Endodermal cell (in vitro differentiated cells): ENCODE results near the gene DCAKD. TPM values are rescaled to one million over a fixed set of nuclear protein-coding genes. Genes with fewer than 3 reads are reported as not detected.

Source experiments
- DNase-seq: peaks from one replicate; pipeline ENCODE4 v3.0.0-alpha.2; 2017
- H3K27ac ChIP-seq: 2 replicates; pipeline ENCODE4 v1.5.1; 2013; ENCODE audit warnings: mild to moderate bottlenecking, low read depth, low read length, moderate library complexity
- H3K27me3 ChIP-seq: 2 replicates; pipeline ENCODE4 v1.6.1; 2013; ENCODE audit warnings: mild to moderate bottlenecking, low read length, moderate library complexity; ENCODE audit not compliant: insufficient read depth, control insufficient read depth, poor library complexity, severe bottlenecking
- H3K36me3 ChIP-seq: 2 replicates; pipeline ENCODE4 v1.7.0; 2013; ENCODE audit warnings: mild to moderate bottlenecking, low read length, moderate library complexity; ENCODE audit not compliant: control insufficient read depth, insufficient read depth
- H3K4me1 ChIP-seq: one replicate; pipeline ENCODE4 v1.7.0; 2013; ENCODE audit warnings: low read length; ENCODE audit not compliant: control insufficient read depth, insufficient read depth
- H3K4me3 ChIP-seq: 2 replicates; pipeline ENCODE4 v1.5.1; 2013; ENCODE audit warnings: mild to moderate bottlenecking, low read length, moderate library complexity
- H3K9ac ChIP-seq: 2 replicates; pipeline ENCODE4 v1.6.1; 2013; ENCODE audit warnings: mild to moderate bottlenecking, low read length, moderate library complexity; ENCODE audit not compliant: poor library complexity, severe bottlenecking; ENCODE audit errors: extremely low read depth
- H3K9me3 ChIP-seq: 2 replicates; pipeline ENCODE4 v1.6.1; 2013; ENCODE audit warnings: mild to moderate bottlenecking, low read length, moderate library complexity; ENCODE audit not compliant: control insufficient read depth
- H3K27ac Mint-ChIP-seq: 2 replicates; pipeline ENCODE4 v1.8.0; 2020; ENCODE audit warnings: mixed read lengths
- H3K27me3 Mint-ChIP-seq: 2 replicates; pipeline ENCODE4 v1.8.0; 2021; ENCODE audit warnings: mild to moderate bottlenecking, mixed read lengths; ENCODE audit not compliant: insufficient read depth
- H3K36me3 Mint-ChIP-seq: 2 replicates; pipeline ENCODE4 v1.8.0; 2020; ENCODE audit warnings: low read depth, mixed read lengths
- H3K4me1 Mint-ChIP-seq: 2 replicates; pipeline ENCODE4 v1.8.0; 2020; ENCODE audit warnings: mixed read lengths
- H3K4me3 Mint-ChIP-seq: 2 replicates; pipeline ENCODE4 v1.8.0; 2020; ENCODE audit warnings: mild to moderate bottlenecking, moderate library complexity, mixed read lengths
- H3K9me3 Mint-ChIP-seq: 2 replicates; pipeline ENCODE4 v1.8.0; 2020; ENCODE audit warnings: mild to moderate bottlenecking, mixed read lengths
- CTCF ChIP-seq: fragments of 200-600 bp; sonication (generic); conservative IDR thresholded peaks from 2 replicates; pipeline ENCODE4 v1.5.0; 2021; ENCODE audit warnings: antibody characterized with exemption, mild to moderate bottlenecking
- WGBS, 2 experiments: methylation state at CpG; one replicate each; pipeline versions ENCODE4 v1.1.5 to v1.1.7; 2013; ENCODE audit warnings: missing lambda C conversion rate in 2 of 2, mixed read lengths in 1 of 2; ENCODE audit not compliant: insufficient coverage in 1 of 2, insufficient read length in 1 of 2; 5-methylcytosine and 5-hydroxymethylcytosine counted together
- total RNA-seq, 2 donors: library from RNA; stranded (reverse); fragmentation: NEBNext Ultra II Directional in 1 of 2; extraction: Animal tissue kit (Norgen Biotek cat#: 25700) in 1 of 2; gene quantifications; 2 replicates in 1 of 2; 3 replicates in 1 of 2; pipeline ENCODE4 v1.2.1, GENCODE V29; 2021

DCAKD gene
- total RNA-seq, 2 donors from 2014 or later: 54.5 to 69.4 TPM

GRCh38 chr17:45043813-45044540 is 7.5 kb downstream of the DCAKD start:
- H3K27me3 ChIP-seq: no peaks in the 10 kb centered on the region
- H3K9me3 ChIP-seq: no peaks in the 10 kb centered on the region
- peaks cover 7% of the 10 kb centered on the region for H3K36me3 ChIP-seq
- Mint-ChIP-seq H3K4me3 (no peak overlapping the region), H3K27ac (peak overlapping the region; percentile 32), H3K27me3 (no peaks in the 10 kb centered on the region), H3K4me1 (peaks cover 32% of the 10 kb centered on the region), H3K9me3 (no peaks in the 10 kb centered on the region), H3K36me3 (peaks cover 25% of the 10 kb centered on the region)
- H3K4me1 ChIP-seq: peaks cover 7% of the 10 kb centered on the region
- H3K27ac ChIP-seq: peak overlapping the region; percentile 44
- TF ChIP-seq CTCF: no peak
- DNase-seq: no peak
- WGBS, 2 experiments: 80 to 83% methylated on average over 17 to 18 of the region's 18 CpGs
- H3K4me3 ChIP-seq: no peak overlapping the region
- no peak overlapping the region for H3K9ac ChIP-seq

- TF ChIP-seq CTCF: no peak
- WGBS, 2 experiments: 88 to 91% methylated on average over 8 to 11 of the region's 11 CpGs
- peaks cover 7% of the 10 kb centered on the region for H3K36me3 ChIP-seq
- H3K4me3 ChIP-seq: no peak overlapping the region
- H3K9ac ChIP-seq: no peak overlapping the region
- H3K4me3 Mint-ChIP-seq: no peak overlapping the region
- no peaks in the 10 kb centered on the region for H3K9me3 Mint-ChIP-seq
- no peak overlapping the region for H3K27ac ChIP-seq
- no peaks in the 10 kb centered on the region for H3K27me3 Mint-ChIP-seq
- no peaks in the 10 kb centered on the region for H3K27me3 ChIP-seq
- peaks cover 7% of the 10 kb centered on the region for H3K4me1 ChIP-seq
- peaks cover 23% of the 10 kb centered on the region for H3K36me3 Mint-ChIP-seq
- H3K27ac Mint-ChIP-seq: no peak overlapping the region
- H3K9me3 ChIP-seq: no peaks in the 10 kb centered on the region
- no peak for DNase-seq
- peaks cover 33% of the 10 kb centered on the region for H3K4me1 Mint-ChIP-seq
These were observed 8.9 kb downstream of the DCAKD start for GRCh38 chr17:45042346-45043120.

GRCh38 chr17:45040459-45040858 is 11.0 kb downstream of the DCAKD start:
- no peaks in the 10 kb centered on the region for H3K9me3 ChIP-seq
- TF ChIP-seq CTCF: no peak
- Mint-ChIP-seq H3K27me3 (no peaks in the 10 kb centered on the region), H3K27ac (peak overlapping the region; percentile 52), H3K4me3 (no peak overlapping the region), H3K4me1 (peaks cover 26% of the 10 kb centered on the region), H3K36me3 (peaks cover 15% of the 10 kb centered on the region), H3K9me3 (no peaks in the 10 kb centered on the region)
- H3K27ac ChIP-seq: peak overlapping the region; percentile 78
- H3K4me1 ChIP-seq: peaks cover 7% of the 10 kb centered on the region
- H3K36me3 ChIP-seq: peaks cover 7% of the 10 kb centered on the region
- 41 to 70% methylated on average over 3 to 4 of the region's 4 CpGs for WGBS, 2 experiments
- H3K9ac ChIP-seq: no peak overlapping the region
- DNase-seq: peak; percentile 92
- H3K4me3 ChIP-seq: no peak overlapping the region
- H3K27me3 ChIP-seq: no peaks in the 10 kb centered on the region
